ENCODE measurements around the gene C2orf72. TPM values are rescaled to one million over a fixed set of nuclear protein-coding genes. Genes with fewer than 3 reads are reported as not detected.
"Not testable (repeated sequence)": the region's sequence is repeated elsewhere in the genome, so short reads cannot be mapped to it uniquely, and the experiment has no call there.

Gene C2orf72
- 1 to 10 TPM; 4.0 to 6.2 (median 4.4) TPM for polyA plus RNA-seq (ENCODE audit: insufficient read length in 4 of 4)

DNA sequence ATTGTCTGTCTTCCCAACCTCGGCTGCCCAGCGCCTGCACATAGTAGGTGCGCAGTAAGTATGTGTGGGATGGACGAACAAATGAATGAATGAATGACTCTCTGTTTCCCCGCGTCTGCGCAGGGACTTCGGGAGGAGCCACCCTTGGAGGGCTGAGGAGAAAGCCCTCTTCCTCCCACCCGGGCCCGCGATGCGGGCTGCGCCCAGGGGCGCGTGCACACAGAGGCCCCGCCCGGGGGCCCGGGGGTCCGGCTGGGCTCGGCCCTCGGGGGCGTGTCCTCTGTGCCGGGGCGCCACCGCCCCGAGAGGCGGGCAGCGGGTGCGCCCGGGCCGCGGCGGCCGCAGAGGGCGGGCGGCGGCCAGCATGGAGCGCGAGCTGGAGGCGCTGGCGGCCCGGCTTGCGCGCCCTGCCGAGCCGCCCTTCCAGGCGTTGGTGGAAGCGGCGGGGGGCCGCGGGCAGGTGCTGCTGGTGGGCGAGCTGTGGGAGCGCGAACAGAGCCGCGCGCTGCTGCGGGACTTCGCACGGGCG is at the start of gene C2orf72:
Gene C2orf72, plus strand, starts transcription at position 322 of the 529 bp plus-strand sequence. Its CDS starts 43 bp downstream, at position 365.
- DNase-seq (ENCODE audit: low read depth in 4 of 4, low spot score in 2 of 4) = no peak

- no peak for DNase-seq (ENCODE audit: low read depth in 4 of 4, low spot score in 2 of 4)
Observed at GRCh38 chr2:230989731-230990130, 47.6 kb upstream of the C2orf72 start.

DNA sequence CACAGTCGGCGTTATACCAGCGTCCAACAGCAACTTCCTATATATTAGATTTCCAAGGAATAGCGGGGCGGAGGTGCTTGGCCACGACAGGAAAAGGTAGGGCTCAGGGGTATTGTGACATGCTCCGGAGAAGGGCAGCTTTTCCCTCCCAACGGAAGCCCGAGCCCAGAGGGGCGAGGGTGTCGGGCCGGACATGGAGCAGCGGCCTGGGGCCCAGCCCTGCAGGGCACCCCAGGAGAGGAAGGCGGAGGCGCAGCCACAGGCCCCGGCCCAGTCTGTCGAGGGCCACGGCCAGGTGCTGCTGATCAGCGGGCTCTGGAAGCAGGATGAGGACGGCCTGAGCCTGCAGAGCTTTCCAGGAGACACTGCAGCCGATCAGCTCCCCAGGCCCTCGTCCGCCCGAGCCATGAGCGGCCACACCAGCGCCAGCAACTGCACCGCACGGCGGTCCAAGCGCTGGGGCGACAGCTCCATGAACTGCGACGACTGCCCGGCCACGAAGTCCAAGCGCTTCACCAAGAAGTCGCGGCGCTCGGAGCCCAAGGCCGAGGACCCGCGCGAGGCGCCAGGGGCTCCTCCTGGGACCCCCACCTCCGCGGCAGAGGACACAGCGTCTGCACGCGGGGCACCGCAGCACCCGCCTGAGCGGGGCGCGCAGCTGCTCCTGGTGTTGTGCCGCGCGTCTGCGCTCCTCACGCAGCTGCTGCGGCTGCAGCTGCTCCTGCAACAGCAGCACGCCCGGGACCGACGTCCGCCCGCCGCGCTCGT is 47.0 kb upstream of the C2orf72 start:
- no peak for DNase-seq (ENCODE audit: low read depth in 4 of 4, low spot score in 2 of 4)

- DNase-seq (ENCODE audit: low read depth in 4 of 4, low spot score in 2 of 4) = no peak
Observed at GRCh38 chr2:230990899-230991150, 46.5 kb upstream of the C2orf72 start.

GRCh38 chr2:230991598-230991997 is 45.7 kb upstream of the C2orf72 start:
- no peak for DNase-seq (ENCODE audit: low read depth in 4 of 4, low spot score in 2 of 4)

DNA sequence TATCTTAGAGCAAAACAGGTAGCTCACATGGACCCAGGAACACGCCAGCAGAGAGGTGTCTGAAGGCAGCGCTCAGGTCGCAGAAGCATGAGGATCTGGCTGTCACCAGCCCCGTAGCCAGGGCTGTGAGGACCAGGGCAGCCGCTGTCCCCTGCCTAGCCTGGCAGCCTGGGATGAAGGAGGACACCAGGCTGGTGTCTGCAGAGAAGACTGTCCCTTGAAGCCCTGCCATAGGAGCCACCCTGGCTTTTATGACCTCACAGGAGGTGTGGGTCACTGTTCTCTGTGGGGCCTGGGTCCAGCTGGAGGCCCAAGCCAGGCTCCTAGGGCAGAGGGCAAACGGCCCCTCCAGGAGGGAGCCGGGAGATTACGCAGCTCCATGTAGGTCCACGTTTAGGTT is 41.5 kb upstream of the C2orf72 start, which contains the start of gene SPATA3:
Gene SPATA3, plus strand, starts transcription at position 301 of the 400 bp plus-strand sequence. CDS start 113 bp downstream, outside the sequence.
- DNase-seq (ENCODE audit: low read depth in 4 of 4, low spot score in 2 of 4) = no peak

DNA sequence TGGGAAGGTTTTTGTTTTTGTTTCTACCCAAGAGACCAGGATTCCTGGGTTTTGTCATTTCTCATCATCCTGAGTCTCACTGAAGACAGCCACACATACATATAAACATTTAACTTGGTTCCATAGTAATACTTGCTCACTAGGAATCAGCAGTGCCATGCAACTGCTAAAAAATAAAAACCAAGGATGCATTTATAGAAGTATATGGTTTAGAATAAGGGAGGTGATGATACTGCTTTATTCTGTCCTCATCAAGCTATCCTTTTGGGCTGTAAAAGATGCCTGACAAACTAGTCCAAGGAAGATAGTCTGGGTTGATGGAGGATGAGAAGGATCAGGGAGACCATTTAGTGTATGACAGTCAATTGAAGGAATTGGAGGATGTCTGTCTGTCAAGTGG is 40.7 kb upstream of the C2orf72 start:
- DNase-seq (ENCODE audit: low read depth in 4 of 4, low spot score in 2 of 4) = no peak

DNA sequence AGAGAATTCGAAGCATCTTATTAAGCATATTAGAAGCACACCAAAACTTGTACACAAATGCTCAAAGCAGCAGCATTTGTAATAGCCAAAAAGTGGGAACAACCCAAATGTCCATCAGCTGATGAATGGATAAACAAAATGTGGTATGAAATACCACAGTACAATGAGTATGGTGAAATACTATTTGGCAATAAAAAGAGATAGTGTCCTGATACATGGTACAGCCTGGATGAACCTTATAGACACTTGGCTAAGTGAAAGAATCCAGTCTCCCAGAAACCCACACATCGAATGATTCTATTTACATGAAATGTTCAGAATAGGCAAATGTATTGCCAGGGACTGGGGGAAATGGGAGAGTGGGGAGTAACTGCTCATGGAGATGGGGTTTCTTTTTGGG is 38.4 kb upstream of the C2orf72 start:
- no peak for DNase-seq (ENCODE audit: low read depth in 4 of 4, low spot score in 2 of 4)

- DNase-seq (ENCODE audit: low read depth in 4 of 4, low spot score in 2 of 4) = no peak
Observed at GRCh38 chr2:230999477-230999876, 37.8 kb upstream of the C2orf72 start.

DNA sequence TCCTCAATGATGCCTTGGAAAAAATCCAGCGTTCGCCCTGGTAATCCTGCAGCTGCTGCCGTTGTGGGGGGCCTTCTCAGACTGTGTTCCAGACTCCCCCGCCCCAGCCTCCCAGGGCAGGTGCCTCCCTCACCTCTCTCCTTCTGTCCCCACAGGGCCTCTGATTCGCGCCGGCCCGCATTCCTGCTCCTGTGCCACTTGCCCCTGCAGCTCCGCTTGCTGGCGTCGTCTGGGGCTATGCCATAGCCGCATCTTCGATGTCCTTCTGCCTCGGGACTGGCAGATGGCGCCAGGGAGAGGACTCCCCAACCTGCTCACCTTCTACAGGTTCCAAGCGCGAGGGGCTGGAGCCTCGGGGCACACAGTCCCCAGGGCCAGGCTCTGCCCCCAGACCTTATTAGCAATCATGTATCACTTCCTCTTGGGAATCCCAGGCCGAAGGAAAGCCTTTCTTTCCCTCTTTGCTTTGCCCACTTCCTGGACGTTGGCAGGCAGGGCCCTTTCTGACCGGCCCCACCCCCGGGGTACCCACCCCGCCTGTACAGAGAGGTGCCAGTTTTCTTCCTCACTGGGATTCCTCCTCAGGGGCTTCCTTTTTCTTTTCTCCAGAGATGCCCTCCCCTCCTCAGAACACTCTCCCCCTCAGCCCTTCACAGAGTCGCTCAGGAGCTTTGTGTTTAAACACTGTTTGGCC is 37.0 kb upstream of the C2orf72 start:
- DNase-seq (ENCODE audit: low read depth in 4 of 4, low spot score in 2 of 4) = no peak

- no peak for DNase-seq (ENCODE audit: low read depth in 4 of 4, low spot score in 2 of 4)
Observed at GRCh38 chr2:231001036-231001435, 36.3 kb upstream of the C2orf72 start.

- DNase-seq (ENCODE audit: low read depth in 4 of 4, low spot score in 2 of 4) = no peak
Observed at GRCh38 chr2:231001921-231002320, 35.4 kb upstream of the C2orf72 start.

DNA sequence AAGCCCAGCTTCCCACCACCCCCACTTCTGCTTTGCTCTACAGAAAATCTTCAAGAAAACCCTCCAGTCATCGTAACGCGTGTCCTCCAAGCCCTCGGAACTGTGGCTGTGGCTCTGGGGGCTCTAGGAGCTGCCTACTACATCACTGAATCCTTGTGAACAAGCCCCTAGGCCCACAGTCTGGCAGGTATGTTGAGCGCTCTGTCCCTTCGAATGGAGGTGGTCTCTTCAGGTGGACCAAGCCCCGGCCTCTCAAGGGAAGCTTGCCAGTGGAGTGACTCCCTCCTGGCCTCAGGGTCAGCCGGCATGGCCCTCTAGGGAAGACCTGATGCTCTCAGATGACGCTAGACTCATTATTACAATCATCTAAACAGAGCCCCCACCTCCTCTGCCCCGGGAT is 34.7 kb upstream of the C2orf72 start:
- no peak for DNase-seq (ENCODE audit: low read depth in 4 of 4, low spot score in 2 of 4)

- DNase-seq (ENCODE audit: low read depth in 4 of 4, low spot score in 2 of 4) = no peak
Observed at GRCh38 chr2:231003186-231003585, 34.1 kb upstream of the C2orf72 start.

DNA sequence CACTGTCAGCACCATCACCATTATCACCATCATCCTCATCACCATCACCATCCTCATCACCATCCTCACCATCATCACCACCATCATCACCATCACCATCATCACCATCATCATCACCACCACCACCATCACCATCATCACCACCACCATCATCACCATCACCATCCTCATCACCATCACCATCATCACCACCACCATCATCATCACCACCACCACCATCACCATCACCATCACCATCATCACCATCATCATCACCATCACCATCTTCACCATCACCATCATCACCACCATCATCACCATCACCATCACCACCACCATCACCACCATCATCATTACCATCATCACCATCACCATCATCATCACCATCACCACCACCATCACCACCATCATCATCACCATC is 32.4 kb upstream of the C2orf72 start:
- not testable (repeated sequence) for DNase-seq (ENCODE audit: low read depth in 4 of 4, low spot score in 2 of 4)

GRCh38 chr2:231007286-231008098 is 29.8 kb upstream of the C2orf72 start:
- no peak for DNase-seq (ENCODE audit: low read depth in 4 of 4, low spot score in 2 of 4)

GRCh38 chr2:231008131-231008530 is 29.2 kb upstream of the C2orf72 start:
- no peak for DNase-seq (ENCODE audit: low read depth in 4 of 4, low spot score in 2 of 4)

DNA sequence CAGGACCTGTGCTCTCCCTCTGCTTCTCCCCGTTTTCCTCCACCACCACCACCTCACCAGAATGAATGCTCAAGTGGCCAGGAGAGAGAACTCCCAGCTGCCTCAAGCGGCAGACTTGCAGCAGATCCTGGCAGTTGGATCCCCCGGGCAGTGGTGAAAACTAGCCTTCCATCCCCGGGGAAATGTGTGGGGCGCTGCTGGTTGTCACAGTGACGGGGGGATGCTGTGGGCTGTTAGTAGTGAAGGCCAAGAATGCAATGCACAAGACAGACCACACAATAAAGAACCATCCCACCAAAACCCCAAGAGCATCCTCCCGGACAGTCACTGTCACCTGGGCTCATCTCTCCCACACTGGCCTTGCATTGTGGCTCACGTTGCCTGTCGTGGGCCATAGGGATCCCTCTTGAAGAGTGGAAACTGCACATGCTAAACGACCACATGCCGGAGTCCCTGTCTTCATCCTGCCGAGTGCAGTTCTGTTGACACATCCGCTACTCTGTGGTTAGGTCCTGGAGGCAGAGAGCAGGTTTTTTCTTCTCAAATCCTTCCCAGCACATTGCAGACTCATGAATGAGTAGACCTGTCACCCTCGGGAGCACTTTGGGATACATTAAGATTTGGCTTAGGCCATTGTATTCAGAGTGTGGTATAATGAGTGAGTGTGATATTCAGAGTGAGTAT is 27.9 kb upstream of the C2orf72 start:
- no peak for DNase-seq (ENCODE audit: low read depth in 4 of 4, low spot score in 2 of 4)

GRCh38 chr2:231010201-231010730 is 27.1 kb upstream of the C2orf72 start:
- DNase-seq (ENCODE audit: low read depth in 4 of 4, low spot score in 2 of 4) = no peak

- no peak for DNase-seq (ENCODE audit: low read depth in 4 of 4, low spot score in 2 of 4)
Observed at GRCh38 chr2:231011526-231011925, 25.8 kb upstream of the C2orf72 start.

Data from left renal cortex interstitium (tissue), 4 donors.